ENCODE measurements around the gene UBAC1.

DNA sequence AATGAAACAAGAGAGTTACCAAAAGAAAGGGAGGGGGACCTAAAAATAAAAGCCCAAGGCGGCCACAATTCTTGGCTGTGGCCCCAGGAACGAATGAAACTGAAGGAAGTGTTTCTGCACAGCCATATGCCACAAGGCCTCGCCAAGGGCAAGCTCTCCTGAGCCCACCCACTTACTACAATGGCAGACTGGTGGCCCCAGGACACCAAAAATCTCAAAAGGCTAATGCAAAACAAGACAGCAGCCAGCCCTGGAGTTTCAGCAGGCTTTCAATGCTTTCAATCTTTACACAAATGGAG lies 57.9 kb downstream of the UBAC1 start:
- TF ChIP-seq POLR2A (IDR thresholded peaks at IDR 0.05; ENCODE audit: low read length), result no peak
- no peak for TF ChIP-seq GATA1 (IDR thresholded peaks at IDR 0.05; ENCODE audit: low read depth, low read length)

Data from erythroblast (primary cell).